ENCODE data around the gene TDRD10.

TDRD10 gene

DNA sequence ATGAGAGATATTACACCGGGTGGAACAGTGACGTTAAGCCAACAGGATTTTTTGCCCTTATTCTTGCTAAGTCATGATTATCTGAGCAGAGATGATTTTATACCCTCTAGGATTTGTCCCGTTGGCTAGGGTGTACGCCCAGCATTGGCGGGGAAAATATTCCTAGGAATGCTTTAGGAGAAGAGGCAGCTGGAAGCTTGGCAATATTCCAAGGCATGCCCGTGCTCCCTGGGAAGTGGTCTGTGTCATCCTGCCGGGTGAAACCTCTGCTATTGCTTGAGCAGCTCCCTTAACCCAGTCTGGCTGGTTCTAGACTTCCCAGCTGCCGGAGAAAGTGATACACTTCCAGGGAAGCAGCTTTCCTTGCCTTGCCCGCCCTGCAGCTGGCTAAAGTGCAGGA is 81.8 kb downstream of the TDRD10 start:
- DNase-seq = no peak

DNA sequence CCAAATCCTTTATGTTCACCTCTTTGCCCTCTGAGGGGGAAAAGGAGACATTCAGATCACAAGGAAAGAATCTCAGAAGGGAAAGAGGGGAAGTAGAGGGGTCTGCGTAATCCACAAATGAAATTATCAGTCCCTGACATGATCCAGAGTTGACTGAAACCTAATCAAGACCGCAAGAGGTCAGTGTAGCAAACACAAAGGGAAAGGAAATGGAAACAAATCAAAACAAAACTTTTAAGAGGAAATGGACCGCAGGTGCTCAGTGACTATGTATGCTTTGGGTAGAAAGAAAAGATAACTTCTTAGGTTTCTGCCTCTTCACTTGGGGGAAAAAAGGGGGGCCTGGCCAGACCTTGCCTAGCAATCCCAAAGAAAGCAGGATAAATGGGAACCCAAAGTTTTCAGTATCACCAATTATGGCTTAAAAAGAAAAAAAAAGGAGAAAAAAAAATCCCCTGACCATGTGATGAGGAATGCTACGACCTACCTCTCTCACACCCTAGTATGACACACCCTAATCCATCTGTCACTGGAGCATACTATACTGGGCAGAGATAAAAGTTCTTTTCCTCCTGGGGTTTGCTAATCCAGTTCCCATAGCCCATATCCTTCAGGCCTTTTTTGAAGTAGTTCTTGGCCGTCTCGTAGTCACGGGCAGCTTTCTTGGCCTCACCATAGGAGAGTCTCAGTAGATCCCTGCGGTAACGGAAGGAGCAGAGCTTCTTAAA is 82.4 kb downstream of the TDRD10 start:
- DNase-seq = no peak

DNA sequence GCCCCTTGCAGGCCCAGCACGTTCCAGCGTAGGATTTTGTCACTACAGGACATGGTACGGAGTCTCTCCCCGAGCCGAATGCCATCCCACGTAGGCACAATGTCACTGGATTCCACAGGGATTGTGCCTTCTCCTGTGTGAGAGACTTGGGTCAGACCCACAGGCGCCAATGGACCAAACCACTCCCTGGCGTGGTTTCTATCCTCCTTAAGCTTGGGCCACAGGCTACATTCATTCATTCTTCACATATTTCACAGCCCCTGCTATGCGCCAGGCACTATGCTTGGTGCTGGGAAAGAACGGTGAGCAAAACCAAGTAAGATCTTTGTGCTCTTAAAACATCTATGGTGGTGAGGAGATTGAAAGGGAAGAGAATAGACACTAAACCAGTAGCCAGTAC is 84.2 kb downstream of the TDRD10 start:
- DNase-seq = no peak

DNA sequence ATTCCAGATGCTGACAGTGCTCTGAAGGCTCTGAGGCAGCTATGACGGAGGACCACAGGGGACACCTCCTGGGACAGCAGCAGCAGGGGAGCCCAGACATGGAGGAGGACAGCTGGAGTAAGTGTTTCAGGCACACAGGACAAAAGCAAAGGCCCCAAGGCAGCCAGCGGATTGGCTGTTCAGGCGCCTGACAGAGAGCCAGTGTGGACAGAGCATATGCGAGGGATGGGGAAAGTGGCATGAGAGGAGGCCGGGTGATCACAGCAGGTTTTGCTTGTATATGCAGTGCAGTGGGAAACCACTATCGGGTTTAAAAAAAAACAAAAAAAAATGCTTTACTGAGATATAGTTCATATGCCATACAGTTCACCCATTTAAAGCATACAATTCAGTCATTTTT is 84.6 kb downstream of the TDRD10 start:
- DNase-seq = no peak

DNA sequence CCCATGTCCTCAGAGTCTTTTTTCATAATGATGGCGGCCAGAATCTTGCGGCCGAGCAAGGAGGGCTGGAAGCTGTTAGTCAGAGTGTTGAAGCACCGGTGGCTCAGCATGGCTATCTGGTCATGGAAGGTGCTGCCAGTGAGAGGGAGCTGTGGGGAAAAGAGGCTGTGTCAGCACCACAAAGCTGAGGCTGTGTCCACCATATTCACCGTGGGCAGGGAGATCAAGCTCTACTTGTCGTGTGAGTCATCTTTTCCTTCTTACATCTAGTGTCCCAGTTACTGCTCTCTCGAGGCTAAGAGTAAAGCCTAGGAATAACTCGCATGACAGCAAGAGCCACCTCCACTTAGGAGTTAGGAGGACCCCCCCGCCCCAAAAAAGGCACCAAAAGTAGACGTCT is 87.8 kb downstream of the TDRD10 start:
- DNase-seq = no peak

DNA sequence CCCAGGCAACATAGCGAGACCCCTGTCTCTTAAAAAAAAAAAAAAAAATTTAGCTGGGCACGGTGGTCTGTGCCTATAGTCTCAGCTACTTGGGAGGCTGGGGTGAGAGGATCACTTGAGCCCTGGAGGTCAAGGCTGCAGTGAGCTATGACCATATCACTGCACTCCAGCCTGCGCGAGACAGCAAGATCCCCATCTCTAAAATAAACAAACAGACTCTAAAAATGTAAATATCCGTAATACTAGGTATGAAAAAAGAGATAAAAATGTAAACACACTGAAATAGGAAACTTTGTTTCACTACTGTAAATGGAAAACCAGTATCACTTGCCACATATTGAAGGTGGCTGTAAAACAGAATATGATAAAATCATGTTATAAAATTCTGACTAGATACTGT is 88.7 kb downstream of the TDRD10 start:
- DNase-seq = no peak

DNA sequence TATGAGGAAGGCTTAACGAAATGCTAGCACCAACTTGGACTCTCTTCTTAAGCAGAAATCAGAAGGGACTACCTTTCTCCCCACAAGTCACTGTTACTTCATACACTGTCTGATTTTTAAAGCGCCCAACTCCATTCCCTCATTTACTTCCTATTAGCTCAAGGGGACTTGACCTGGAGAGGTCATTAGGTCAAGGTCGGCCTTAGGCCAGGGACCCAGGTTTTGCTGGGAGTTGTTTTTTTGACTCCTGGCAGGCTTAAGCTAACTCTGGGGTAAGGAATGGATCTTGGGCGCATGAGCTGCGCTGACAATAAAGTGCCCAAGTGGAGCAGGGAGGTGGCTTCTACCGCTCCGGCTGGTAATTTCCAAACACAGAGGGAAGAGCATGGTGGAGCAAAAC is 89.2 kb downstream of the TDRD10 start:
- no peak for DNase-seq

DNA sequence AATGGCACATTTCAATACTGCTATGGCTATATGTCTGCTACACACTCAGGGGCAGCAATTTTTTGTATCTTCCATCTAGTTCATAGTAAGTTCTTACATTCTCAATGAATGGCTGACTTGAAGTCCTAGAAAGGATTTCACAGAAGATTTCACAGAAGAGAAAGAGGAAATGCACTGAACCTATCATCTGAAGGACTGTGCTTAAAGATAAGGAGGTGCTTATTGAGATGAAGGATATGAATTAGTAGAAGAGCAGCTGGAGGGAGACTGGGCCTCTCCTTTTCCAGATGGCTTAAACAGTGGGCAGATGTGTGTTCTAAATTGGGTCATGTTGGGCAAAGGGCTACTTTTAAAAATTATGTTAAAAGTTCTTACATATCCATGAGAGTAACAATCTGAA is 91.4 kb downstream of the TDRD10 start:
- no peak for DNase-seq

DNA sequence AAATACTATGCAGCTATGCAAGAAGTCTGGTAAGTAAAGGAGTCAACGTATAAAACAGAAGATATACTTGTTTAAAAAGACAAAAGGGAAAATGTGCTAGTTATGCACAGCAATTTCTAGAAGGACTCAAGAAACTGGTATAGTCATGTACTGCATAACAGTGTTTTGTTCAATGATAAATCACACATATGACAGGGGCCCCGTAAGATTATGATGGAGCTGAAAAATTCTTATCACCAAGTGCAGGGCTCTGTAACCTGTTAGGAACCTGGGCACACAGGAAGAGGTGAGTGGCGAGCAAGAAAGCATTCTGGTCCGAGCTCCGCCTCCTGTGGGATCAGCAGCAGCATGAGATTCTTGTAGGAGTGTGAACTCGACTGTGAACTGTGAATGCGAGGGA is 92.8 kb downstream of the TDRD10 start:
- no peak for DNase-seq

DNA sequence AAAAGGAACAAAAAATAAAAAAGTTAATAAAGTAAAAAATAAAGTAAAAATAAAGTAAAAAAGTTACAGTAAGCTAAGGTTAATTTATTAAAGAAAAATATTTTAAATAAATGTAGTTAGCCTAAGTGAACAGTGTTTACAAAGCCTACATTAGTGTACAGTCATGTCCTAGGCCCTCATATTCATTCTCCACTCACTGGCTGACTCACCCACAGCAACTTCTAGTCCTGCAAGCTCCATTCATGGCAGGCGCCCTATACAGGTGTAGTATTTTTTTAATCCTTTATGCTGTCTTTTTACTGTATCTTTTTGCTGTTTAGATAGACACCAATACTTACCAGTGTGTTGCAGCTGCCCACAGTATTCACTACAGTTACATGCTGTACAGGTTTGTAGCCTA is 93.6 kb downstream of the TDRD10 start:
- DNase-seq = no peak

All from cerebellar nuclear complex (tissue), 1 donor.